ENCODE measurements around the gene GTF2A1.
"Not testable (repeated sequence)": the region's sequence is repeated elsewhere in the genome, so short reads cannot be mapped to it uniquely, and the experiment has no call there.

GTF2A1 gene

GRCh38 chr14:81220830-81221578 lies at the start of gene GTF2A1:
Gene GTF2A1 (minus strand): TSS chr14:81220959. CDS start chr14:81220518, 441 bp downstream.
- DNase-seq, result peak; percentile 92

- no peak for DNase-seq
These were observed 49.2 kb upstream of the GTF2A1 start for GRCh38 chr14:81269979-81270375.

- no peak for DNase-seq
These were observed 48.6 kb upstream of the GTF2A1 start for GRCh38 chr14:81269100-81269978.

- no peak for DNase-seq
These were observed 47.3 kb upstream of the GTF2A1 start for GRCh38 chr14:81268016-81268416.

- DNase-seq, result no peak
These were observed 44.9 kb upstream of the GTF2A1 start for GRCh38 chr14:81265636-81266169.

GRCh38 chr14:81264671-81265070 lies 43.9 kb upstream of the GTF2A1 start:
- DNase-seq, result no peak

- no peak for DNase-seq
These were observed 43.1 kb upstream of the GTF2A1 start for GRCh38 chr14:81263777-81264410.

GRCh38 chr14:81261176-81261575 lies 40.4 kb upstream of the GTF2A1 start:
- no peak for DNase-seq

GRCh38 chr14:81260732-81261131 lies 40.0 kb upstream of the GTF2A1 start:
- no peak for DNase-seq

GRCh38 chr14:81256289-81256960 lies 35.7 kb upstream of the GTF2A1 start:
- DNase-seq, result no peak

GRCh38 chr14:81252278-81252677 lies 31.5 kb upstream of the GTF2A1 start:
- DNase-seq, result no peak

GRCh38 chr14:81247271-81247766 lies 26.6 kb upstream of the GTF2A1 start:
- no peak for DNase-seq

GRCh38 chr14:81246461-81247270 lies 25.9 kb upstream of the GTF2A1 start:
- DNase-seq, result no peak

GRCh38 chr14:81245771-81246170 lies 25.0 kb upstream of the GTF2A1 start:
- DNase-seq, result no peak

- DNase-seq, result not testable (repeated sequence)
These were observed 23.7 kb upstream of the GTF2A1 start for GRCh38 chr14:81244431-81244830.

GRCh38 chr14:81243499-81243898 lies 22.7 kb upstream of the GTF2A1 start:
- no peak for DNase-seq

- DNase-seq, result not testable (repeated sequence)
These were observed 16.1 kb upstream of the GTF2A1 start for GRCh38 chr14:81236849-81237248.

- DNase-seq, result no peak
These were observed 15.4 kb upstream of the GTF2A1 start for GRCh38 chr14:81236138-81236537.

GRCh38 chr14:81235096-81235495 lies 14.3 kb upstream of the GTF2A1 start:
- DNase-seq, result no peak

GRCh38 chr14:81234278-81234677 lies 13.5 kb upstream of the GTF2A1 start:
- DNase-seq, result no peak

- DNase-seq, result no peak
These were observed 12.9 kb upstream of the GTF2A1 start for GRCh38 chr14:81233615-81234014.

GRCh38 chr14:81231540-81231939 lies 10.8 kb upstream of the GTF2A1 start:
- DNase-seq, result no peak

Measured in stimulated activated CD8-positive, alpha-beta memory T cell treated with anti-CD3 and anti-CD28 coated beads, Interleukin-4, amount 100 ng/mL, for 48 hours (primary cell).